Measurements from ENCODE around the gene RBFOX2.
A peak's percentile ranks its signal among the peaks of the same experiment; 100 is the strongest.

The RBFOX2 gene

GRCh38 chr22:36042240-36042639 is 13.6 kb upstream of the RBFOX2 start:
- no peak for TF ChIP-seq CTCF (conservative IDR thresholded peaks at IDR 0.05; ENCODE audit: low read length)
- no peak for DNase-seq (ENCODE audit: low read depth)
- H3K4me3 ChIP-seq (ENCODE audit: low read length), result no peak overlapping the region

GRCh38 chr22:36039125-36039524 is 10.5 kb upstream of the RBFOX2 start:
- no peak for TF ChIP-seq CTCF (conservative IDR thresholded peaks at IDR 0.05; ENCODE audit: low read length)
- no peak for DNase-seq (ENCODE audit: low read depth)
- no peak overlapping the region for H3K4me3 ChIP-seq (ENCODE audit: low read length)

GRCh38 chr22:36037102-36037758 is 8.6 kb upstream of the RBFOX2 start:
- no peak overlapping the region for H3K4me3 ChIP-seq (ENCODE audit: low read length)
- TF ChIP-seq CTCF (conservative IDR thresholded peaks at IDR 0.05; ENCODE audit: low read length), result no peak
- DNase-seq (ENCODE audit: low read depth), result no peak

- H3K4me3 ChIP-seq (ENCODE audit: low read length), result no peak overlapping the region
- no peak for DNase-seq (ENCODE audit: low read depth)
- no peak for TF ChIP-seq CTCF (conservative IDR thresholded peaks at IDR 0.05; ENCODE audit: low read length)
Observed at GRCh38 chr22:36036167-36036624, 7.6 kb upstream of the RBFOX2 start.

- TF ChIP-seq CTCF (conservative IDR thresholded peaks at IDR 0.05; ENCODE audit: low read length), result no peak
- no peak overlapping the region for H3K4me3 ChIP-seq (ENCODE audit: low read length)
- DNase-seq (ENCODE audit: low read depth), result no peak
Observed at GRCh38 chr22:36032611-36033010, 4.0 kb upstream of the RBFOX2 start.

- H3K4me3 ChIP-seq (ENCODE audit: low read length), result peak overlapping the region; percentile 60
- no peak for DNase-seq (ENCODE audit: low read depth)
Observed at GRCh38 chr22:36029406-36029755, 757 bp upstream of the RBFOX2 start.

More at GRCh38 chr22:36029406-36029755, 757 bp upstream of the RBFOX2 start:
- no peak for TF ChIP-seq CTCF (conservative IDR thresholded peaks at IDR 0.05; ENCODE audit: low read length)
